Subcutaneous abdominal adipose tissue (tissue), 5 donors: ENCODE measurements around the gene PRPF6.

Source experiments
- H3K27ac ChIP-seq: one replicate; pipeline ENCODE4 v1.7.0; 2013; ENCODE audit warnings: low read depth, mild to moderate bottlenecking, inconsistent platforms, low read length, moderate library complexity
- H3K27me3 ChIP-seq, 5 donors: one replicate each; pipeline ENCODE4 v1.7.0; 2013; ENCODE audit warnings: low read length in 5 of 5, inconsistent platforms in 1 of 5; ENCODE audit not compliant: control insufficient read depth in 5 of 5, insufficient read depth in 4 of 5
- H3K36me3 ChIP-seq, 5 donors: one replicate each; pipeline ENCODE4 v1.7.0; 2013; ENCODE audit warnings: low read length in 5 of 5; ENCODE audit not compliant: control insufficient read depth in 5 of 5, insufficient read depth in 5 of 5
- H3K4me1 ChIP-seq, 5 donors: one replicate each; pipeline ENCODE4 v1.7.0; 2013; ENCODE audit warnings: low read length in 5 of 5, mild to moderate bottlenecking in 3 of 5, moderate library complexity in 1 of 5; ENCODE audit not compliant: control insufficient read depth in 5 of 5, insufficient read depth in 5 of 5
- H3K4me3 ChIP-seq, 5 donors: one replicate each; pipeline ENCODE4 v1.7.0; 2013; ENCODE audit warnings: low read length in 5 of 5, low read depth in 1 of 5
- H3K9ac ChIP-seq, 5 donors: one replicate each; pipeline ENCODE4 v1.7.0; 2013; ENCODE audit warnings: low read length in 5 of 5, mild to moderate bottlenecking in 4 of 5, moderate library complexity in 3 of 5
- H3K9me3 ChIP-seq, 5 donors: one replicate each; pipeline ENCODE4 v1.7.0; 2013; ENCODE audit warnings: low read length in 5 of 5; ENCODE audit not compliant: control insufficient read depth in 5 of 5
- donor health status: healthy.
- donor health status: healthy.
- donor health status: healthy.
- donor health status: healthy.
- donor health status: healthy.

PRPF6 gene

DNA sequence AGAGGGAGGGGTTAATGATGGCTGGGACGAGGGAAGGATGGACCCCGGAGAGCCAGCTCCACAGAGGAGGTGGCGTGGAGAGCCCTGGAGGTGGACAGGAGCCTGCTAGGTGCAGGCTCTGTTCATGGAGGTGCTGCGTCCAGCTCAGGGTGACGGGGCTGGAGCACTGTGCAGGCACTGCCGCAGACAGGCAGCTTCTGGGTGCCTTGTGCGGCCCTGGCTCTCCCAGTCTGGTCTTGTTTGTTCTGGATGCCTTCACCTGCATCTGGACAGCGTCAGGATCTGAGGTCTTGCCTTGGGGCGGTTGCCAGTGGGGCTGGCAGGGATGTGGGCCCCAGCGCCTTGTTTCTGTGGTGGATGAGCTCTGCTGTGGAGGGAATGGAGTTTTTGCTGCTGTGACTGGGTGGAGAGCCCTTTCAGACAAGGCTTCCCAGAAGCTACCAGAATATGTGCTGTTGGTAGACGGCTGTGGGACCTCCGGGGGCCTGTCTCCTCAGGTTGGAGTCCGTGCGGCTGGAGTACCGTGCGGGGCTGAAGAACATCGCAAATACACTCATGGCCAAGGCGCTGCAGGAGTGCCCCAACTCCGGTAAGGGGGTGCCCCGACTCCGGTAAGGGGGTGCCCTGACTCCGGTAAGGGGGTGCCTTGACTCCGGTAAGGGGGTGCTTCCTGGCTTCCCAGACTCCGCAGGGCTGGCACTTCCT, 47.2 kb downstream of the PRPF6 start:
- Histone ChIP-seq H3K9me3 (no peaks in the 10 kb centered on the region), H3K27ac (no peak overlapping the region), H3K36me3 (peaks cover 0 to 98% (median 95%) of the 10 kb centered on the region in 5 donors), H3K4me1 (no peaks in the 10 kb centered on the region), H3K9ac (no peak overlapping the region), H3K4me3 (no peak overlapping the region), H3K27me3 (no peaks in the 10 kb centered on the region)

DNA sequence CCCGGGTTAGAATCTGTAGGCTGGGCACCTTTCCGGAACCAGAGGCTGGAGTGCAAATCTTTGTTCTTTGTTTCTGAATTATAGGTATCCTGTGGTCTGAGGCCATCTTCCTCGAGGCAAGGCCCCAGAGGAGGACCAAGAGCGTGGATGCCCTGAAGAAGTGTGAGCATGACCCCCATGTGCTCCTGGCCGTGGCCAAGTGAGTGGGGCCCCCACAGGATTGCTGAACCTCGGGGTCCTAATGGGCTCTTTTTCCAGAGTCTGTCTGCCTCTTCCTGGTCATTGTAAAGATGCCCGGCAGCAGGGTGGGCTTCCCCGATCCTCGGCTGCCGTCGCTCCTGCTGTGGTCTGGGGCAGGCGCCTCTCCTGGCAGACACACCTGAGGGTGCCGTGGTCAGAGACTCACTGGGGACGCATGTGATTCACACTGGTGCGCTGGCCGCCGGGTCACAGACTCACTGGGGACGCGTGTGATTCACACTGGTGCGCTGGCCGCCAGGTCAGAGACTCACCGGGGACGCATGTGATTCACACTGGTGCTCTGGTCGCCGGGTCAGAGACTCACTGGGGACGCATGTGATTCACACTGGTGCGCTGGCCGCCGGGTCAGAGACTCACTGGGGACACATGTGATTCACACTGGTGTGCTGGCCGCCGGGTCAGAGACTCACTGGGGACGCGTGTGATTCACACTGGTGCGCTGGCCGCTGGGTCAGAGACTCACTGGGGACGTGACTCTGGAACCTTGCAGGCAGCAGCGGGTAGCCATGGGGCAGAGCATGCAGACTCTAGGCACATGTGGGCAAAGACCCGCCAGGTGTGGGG, 48.6 kb downstream of the PRPF6 start:
- H3K4me1 ChIP-seq, result peaks cover 0 to 4% (median 0%) of the 10 kb centered on the region in 5 donors
- no peak overlapping the region for H3K27ac ChIP-seq
- H3K9ac ChIP-seq, result no peak overlapping the region
- H3K36me3 ChIP-seq, result peaks cover 0 to 98% (median 90%) of the 10 kb centered on the region in 5 donors
- H3K27me3 ChIP-seq, result no peaks in the 10 kb centered on the region
- no peak overlapping the region for H3K4me3 ChIP-seq
- no peaks in the 10 kb centered on the region for H3K9me3 ChIP-seq

- Histone ChIP-seq H3K4me3 (no peak overlapping the region), H3K27ac (no peak overlapping the region), H3K36me3 (peaks cover 0 to 96% (median 86%) of the 10 kb centered on the region in 5 donors), H3K9ac (no peak overlapping the region), H3K27me3 (no peaks in the 10 kb centered on the region), H3K9me3 (no peaks in the 10 kb centered on the region), H3K4me1 (peaks cover 0 to 4% (median 0%) of the 10 kb centered on the region in 5 donors)
These were observed 49.6 kb downstream of the PRPF6 start for GRCh38 chr20:64030371-64031134.

DNA sequence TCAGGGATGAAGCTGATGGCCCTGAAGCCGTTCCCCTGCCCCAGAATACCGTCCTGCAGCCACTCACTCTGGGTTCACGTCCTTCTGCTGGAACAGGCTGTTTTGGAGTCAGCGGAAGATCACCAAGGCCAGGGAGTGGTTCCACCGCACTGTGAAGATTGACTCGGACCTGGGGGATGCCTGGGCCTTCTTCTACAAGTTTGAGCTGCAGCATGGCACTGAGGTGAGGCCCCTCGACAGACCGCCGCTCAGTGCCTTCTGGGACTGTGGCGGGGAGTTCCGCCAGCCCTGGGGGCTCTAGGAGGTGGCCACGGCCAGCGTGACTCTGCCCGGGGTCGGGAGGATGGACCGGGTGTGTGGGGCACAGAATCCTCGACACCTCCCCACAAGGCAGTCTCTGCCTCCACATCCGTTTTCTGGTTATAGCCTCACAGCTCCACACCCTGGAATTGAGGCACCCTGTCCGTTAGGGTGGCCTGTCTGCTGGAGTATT, 50.9 kb downstream of the PRPF6 start:
- Histone ChIP-seq H3K4me3 (no peak overlapping the region), H3K4me1 (peaks cover 0 to 12% (median 9%) of the 10 kb centered on the region in 5 donors), H3K27me3 (peaks cover 0 to 8% (median 6%) of the 10 kb centered on the region in 5 donors), H3K36me3 (peaks cover 0 to 83% (median 78%) of the 10 kb centered on the region in 5 donors), H3K9me3 (no peaks in the 10 kb centered on the region), H3K9ac (no peak overlapping the region), H3K27ac (no peak overlapping the region)

DNA sequence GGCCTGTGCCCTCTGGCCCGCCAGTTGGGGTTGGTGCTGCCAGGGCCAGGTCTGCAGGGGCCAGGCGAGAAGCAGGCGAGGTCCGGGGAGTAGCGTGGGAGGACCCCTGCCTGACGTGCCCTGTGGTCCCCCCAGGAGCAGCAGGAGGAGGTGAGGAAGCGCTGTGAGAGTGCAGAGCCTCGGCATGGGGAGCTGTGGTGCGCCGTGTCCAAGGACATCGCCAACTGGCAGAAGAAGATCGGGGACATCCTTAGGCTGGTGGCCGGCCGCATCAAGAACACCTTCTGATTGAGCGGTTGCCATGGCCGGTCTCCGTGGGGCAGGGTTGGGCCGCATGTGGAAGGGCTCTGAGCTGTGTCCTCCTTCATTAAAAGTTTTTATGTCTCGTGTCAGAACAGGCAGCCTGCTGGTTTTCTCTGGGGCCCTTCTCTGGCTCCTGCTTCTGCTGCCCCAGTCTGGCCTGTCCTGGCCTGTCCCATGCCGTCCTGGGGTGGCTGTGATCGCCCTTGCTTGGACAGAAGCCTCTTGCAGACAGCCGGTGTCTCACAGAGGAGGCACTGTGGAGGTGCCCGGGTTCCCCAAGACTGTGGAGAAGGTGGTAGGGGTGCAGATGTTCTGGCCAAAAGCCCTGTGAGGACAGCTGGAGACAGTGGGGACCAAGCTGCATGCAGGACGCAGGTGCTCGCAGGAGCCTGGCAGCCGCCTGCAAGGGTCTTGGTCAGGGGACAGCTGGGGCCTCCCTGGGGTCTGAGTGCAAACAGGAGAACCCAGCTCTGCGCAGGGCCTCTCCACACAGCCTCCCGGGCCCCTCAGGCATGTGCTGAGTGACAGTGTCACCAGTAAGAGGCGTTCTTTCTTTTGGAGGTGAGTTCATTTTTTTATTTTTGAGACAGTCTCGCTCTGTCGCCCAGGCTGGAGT, 52.0 kb downstream of the PRPF6 start:
- H3K9me3 ChIP-seq, result no peaks in the 10 kb centered on the region
- no peak overlapping the region for H3K9ac ChIP-seq
- peaks cover 0 to 17% (median 9%) of the 10 kb centered on the region in 5 donors for H3K4me1 ChIP-seq
- no peak overlapping the region for H3K27ac ChIP-seq
- H3K36me3 ChIP-seq, result peaks cover 0 to 72% (median 67%) of the 10 kb centered on the region in 5 donors
- H3K4me3 ChIP-seq, result no peak overlapping the region
- H3K27me3 ChIP-seq, result peaks cover 0 to 17% (median 14%) of the 10 kb centered on the region in 5 donors

DNA sequence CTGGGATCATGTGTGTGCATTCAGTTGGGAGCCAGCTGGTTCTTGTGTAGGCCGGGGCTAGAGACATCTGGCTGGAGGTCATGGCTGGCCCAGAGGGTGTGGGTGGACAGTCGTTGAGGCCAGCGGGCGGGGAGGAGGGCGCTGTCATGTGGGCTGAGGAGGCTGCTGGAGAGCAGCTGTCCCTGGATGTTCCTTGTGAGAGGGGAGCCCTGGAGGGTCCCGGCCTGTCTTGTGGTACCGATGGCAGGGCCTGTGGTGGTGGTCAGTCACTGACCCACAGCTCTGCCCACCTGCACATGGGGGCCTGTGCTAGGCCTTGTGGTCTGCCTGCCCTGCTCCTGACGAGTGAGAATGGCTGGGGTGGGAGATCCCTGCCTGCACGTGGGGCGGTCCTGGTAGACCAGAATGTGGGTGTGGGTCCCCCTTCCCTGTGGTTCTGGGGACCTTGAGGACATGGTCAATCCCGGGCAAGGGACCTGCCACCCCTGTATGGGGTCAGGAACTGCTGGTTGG, 53.1 kb downstream of the PRPF6 start:
- Histone ChIP-seq H3K4me3 (no peak overlapping the region), H3K27me3 (peaks cover 0 to 17% (median 14%) of the 10 kb centered on the region in 5 donors), H3K36me3 (peaks cover 0 to 62% (median 57%) of the 10 kb centered on the region in 5 donors), H3K4me1 (peaks cover 0 to 25% (median 17%) of the 10 kb centered on the region in 5 donors), H3K27ac (no peak overlapping the region), H3K9me3 (no peaks in the 10 kb centered on the region), H3K9ac (no peak overlapping the region)

GRCh38 chr20:64035066-64035932, 54.4 kb downstream of the PRPF6 start:
- Histone ChIP-seq H3K4me1 (peaks cover 0 to 37% (median 24%) of the 10 kb centered on the region in 5 donors), H3K9me3 (no peaks in the 10 kb centered on the region), H3K27me3 (peaks cover 5 to 27% (median 22%) of the 10 kb centered on the region in 5 donors), H3K27ac (no peak overlapping the region), H3K36me3 (peaks cover 0 to 49% (median 44%) of the 10 kb centered on the region in 5 donors), H3K4me3 (no peak overlapping the region), H3K9ac (no peak overlapping the region)

DNA sequence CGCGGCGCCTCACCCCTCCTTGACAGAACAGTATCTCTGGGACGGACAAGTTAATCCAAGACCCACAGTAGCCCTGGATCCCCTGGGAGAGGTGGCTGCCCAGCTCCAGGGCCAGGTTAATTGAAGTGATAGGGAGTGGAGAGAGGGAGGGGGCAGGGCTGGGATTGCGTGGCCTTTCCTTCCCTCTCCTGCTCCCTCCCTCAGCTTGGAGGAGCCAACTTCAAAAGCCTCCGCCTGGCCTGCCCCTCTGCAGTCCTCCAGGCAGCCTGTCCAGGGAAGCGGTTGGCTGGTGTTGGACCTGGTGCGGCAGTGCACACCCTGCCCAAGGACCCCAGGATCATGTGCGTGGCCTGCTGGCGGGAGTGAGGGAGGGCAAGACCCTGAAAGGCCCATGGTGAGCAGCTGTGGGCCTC, 55.0 kb downstream of the PRPF6 start, which contains the start of gene C20orf204:
TSS of gene C20orf204 (plus strand) at position 250 of the 413 bp plus-strand sequence. CDS start at position 392, 142 bp downstream.
- H3K4me3 ChIP-seq, result no peak within 1 kb of the TSS
- H3K27me3 ChIP-seq, result peaks cover 12 to 34% (median 28%) of the 10 kb centered on the region in 5 donors
- no peaks in the 10 kb centered on the region for H3K9me3 ChIP-seq
- peaks cover 0 to 44% (median 30%) of the 10 kb centered on the region in 5 donors for H3K4me1 ChIP-seq
- no peak within 1 kb of the TSS for H3K9ac ChIP-seq
- peaks cover 0 to 43% (median 38%) of the 10 kb centered on the region in 5 donors for H3K36me3 ChIP-seq
- no peak within 1 kb of the TSS for H3K27ac ChIP-seq
